DOHH2 (cell line): ENCODE results near the gene FBXW4.

Experiments
- CTCF ChIP-seq: fragments of 200-600 bp; sonication (generic); IDR thresholded peaks from one replicate; pipeline ENCODE4 v1.5.1; 2014; ENCODE audit warnings: antibody characterized with exemption, mild to moderate bottlenecking, low read depth, low read length; ENCODE audit not compliant: poor library complexity, severe bottlenecking
- EZH2phosphoT487 ChIP-seq: fragments of 200-600 bp; sonication (generic); IDR thresholded peaks from 2 replicates; pipeline ENCODE4 v1.6.1; 2017; ENCODE audit warnings: borderline replicate concordance, mild to moderate bottlenecking, antibody characterized with exemption, low read length, moderate library complexity, mixed read lengths

GRCh38 chr10:101624526-101625102 is 70.4 kb downstream of the FBXW4 start:
- no peak for TF ChIP-seq CTCF
- TF ChIP-seq EZH2phosphoT487 = no peak
